Measurements from ENCODE around the gene NLN.
"Not testable (repeated sequence)": the region's sequence is repeated elsewhere in the genome, so short reads cannot be mapped to it uniquely, and the experiment has no call there.

- TF ChIP-seq EP300 (IDR thresholded peaks at IDR 0.05; ENCODE audit: low read depth), result not testable (repeated sequence)
- TF ChIP-seq, protein P1, sequence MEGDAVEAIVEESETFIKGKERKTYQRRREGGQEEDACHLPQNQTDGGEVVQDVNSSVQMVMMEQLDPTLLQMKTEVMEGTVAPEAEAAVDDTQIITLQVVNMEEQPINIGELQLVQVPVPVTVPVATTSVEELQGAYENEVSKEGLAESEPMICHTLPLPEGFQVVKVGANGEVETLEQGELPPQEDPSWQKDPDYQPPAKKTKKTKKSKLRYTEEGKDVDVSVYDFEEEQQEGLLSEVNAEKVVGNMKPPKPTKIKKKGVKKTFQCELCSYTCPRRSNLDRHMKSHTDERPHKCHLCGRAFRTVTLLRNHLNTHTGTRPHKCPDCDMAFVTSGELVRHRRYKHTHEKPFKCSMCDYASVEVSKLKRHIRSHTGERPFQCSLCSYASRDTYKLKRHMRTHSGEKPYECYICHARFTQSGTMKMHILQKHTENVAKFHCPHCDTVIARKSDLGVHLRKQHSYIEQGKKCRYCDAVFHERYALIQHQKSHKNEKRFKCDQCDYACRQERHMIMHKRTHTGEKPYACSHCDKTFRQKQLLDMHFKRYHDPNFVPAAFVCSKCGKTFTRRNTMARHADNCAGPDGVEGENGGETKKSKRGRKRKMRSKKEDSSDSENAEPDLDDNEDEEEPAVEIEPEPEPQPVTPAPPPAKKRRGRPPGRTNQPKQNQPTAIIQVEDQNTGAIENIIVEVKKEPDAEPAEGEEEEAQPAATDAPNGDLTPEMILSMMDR (IDR thresholded peaks at IDR 0.05), result not testable (repeated sequence)
These were observed 127.9 kb downstream of the NLN start for GRCh38 chr5:65849918-65850317.
